Nephron (organoid): ENCODE data around the gene STRN3.
"Not testable (repeated sequence)": the region's sequence is repeated elsewhere in the genome, so short reads cannot be mapped to it uniquely, and the experiment has no call there.

Source experiments
- H3K27ac Mint-ChIP-seq, 3 experiments: 2 replicates each; pipeline ENCODE4 v1.8.0; 2020; ENCODE audit warnings: mixed read lengths in 3 of 3, mild to moderate bottlenecking in 2 of 3, moderate library complexity in 1 of 3
- H3K27me3 Mint-ChIP-seq: 2 replicates; pipeline ENCODE4 v1.8.0; 2021; ENCODE audit warnings: low read depth, mild to moderate bottlenecking, moderate library complexity, mixed read lengths
- H3K36me3 Mint-ChIP-seq: 2 replicates; pipeline ENCODE4 v1.8.0; 2020; ENCODE audit warnings: low read depth, mixed read lengths
- H3K4me1 Mint-ChIP-seq: 2 replicates; pipeline ENCODE4 v1.8.0; 2020; ENCODE audit warnings: mixed read lengths
- H3K4me3 Mint-ChIP-seq, 3 experiments: 2 replicates each; pipeline ENCODE4 v1.8.0; 2020; ENCODE audit warnings: mild to moderate bottlenecking in 3 of 3, mixed read lengths in 3 of 3, moderate library complexity in 2 of 3
- H3K9me3 Mint-ChIP-seq: 2 replicates; pipeline ENCODE4 v1.8.0; 2020; ENCODE audit warnings: mixed read lengths
- CTCF ChIP-seq, 3 experiments: fragments of 200-600 bp; sonication (generic); IDR thresholded peaks; one replicate each; pipeline ENCODE4 v1.5.0; 2021; ENCODE audit warnings: antibody characterized with exemption in 3 of 3; ENCODE audit not compliant: unreplicated experiment in 3 of 3

STRN3 gene

GRCh38 chr14:31026077-31026449 lies at the start of gene STRN3:
Gene STRN3 (minus strand): TSS chr14:31026379. CDS start chr14:31026185, 194 bp downstream.
- peaks cover 40% of the 10 kb centered on the region for H3K4me1 Mint-ChIP-seq
- peak within 1 kb of the TSS; percentile 93 to 97 (median 93) for H3K4me3 Mint-ChIP-seq
- H3K36me3 Mint-ChIP-seq = peaks cover 16% of the 10 kb centered on the region
- peaks cover 4% of the 10 kb centered on the region for H3K9me3 Mint-ChIP-seq
- TF ChIP-seq CTCF (IDR thresholded peaks at IDR 0.05; ENCODE audit: unreplicated experiment in 3 of 3) = no peak
- H3K27me3 Mint-ChIP-seq = no peaks in the 10 kb centered on the region
- H3K27ac Mint-ChIP-seq = peak within 1 kb of the TSS; percentile 97 to 99 (median 98)

DNA sequence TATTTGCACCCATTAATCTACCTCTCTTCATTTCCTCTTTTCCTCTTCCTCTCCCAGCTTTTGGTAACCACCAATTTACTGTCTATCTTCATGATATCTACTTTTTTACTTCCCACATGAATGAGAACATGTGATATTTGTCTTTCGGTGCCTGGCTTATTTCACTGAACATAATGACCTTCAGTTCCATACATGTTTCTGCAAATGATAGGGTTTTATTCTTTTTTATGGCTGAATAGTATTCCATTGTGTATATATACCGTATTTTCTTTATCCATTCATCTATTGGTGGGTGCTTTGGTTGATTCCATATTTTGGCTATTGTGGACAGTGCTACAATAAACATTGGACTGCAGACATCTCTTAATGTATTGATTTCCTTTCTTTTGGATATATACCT lies 49.0 kb upstream of the STRN3 start:
- TF ChIP-seq CTCF (IDR thresholded peaks at IDR 0.05; ENCODE audit: unreplicated experiment in 3 of 3) = no peak
- Mint-ChIP-seq H3K27me3 (no peaks in the 10 kb centered on the region), H3K36me3 (peaks cover 28% of the 10 kb centered on the region), H3K27ac (no peak overlapping the region), H3K4me1 (peaks cover 13% of the 10 kb centered on the region), H3K9me3 (peaks cover 5% of the 10 kb centered on the region), H3K4me3 (no peak overlapping the region)

DNA sequence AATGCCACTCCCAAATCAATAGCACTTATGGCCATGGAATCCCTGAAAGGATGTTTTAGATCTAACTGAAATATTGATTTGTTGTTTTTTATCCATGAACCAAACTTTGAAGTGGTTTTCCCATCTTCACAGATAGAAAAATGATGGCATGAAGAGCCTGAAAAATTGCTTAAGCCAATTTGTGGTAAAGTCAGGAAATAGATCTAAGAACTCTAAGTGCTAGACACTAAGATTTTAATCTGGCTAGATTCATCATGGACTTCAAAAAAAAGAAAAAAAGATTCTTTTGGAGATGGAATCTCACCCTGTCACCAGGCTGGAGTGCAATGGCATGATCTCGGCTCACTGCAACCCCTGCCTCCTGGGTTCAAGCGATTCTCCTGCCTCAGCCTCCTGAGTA lies 45.0 kb upstream of the STRN3 start:
- no peaks in the 10 kb centered on the region for H3K27me3 Mint-ChIP-seq
- H3K27ac Mint-ChIP-seq = no peak overlapping the region
- H3K36me3 Mint-ChIP-seq = peaks cover 28% of the 10 kb centered on the region
- TF ChIP-seq CTCF (IDR thresholded peaks at IDR 0.05; ENCODE audit: unreplicated experiment in 3 of 3) = no peak
- H3K9me3 Mint-ChIP-seq = peaks cover 5% of the 10 kb centered on the region
- H3K4me3 Mint-ChIP-seq = no peak overlapping the region
- peaks cover 6% of the 10 kb centered on the region for H3K4me1 Mint-ChIP-seq

- Mint-ChIP-seq H3K9me3 (peaks cover 4% of the 10 kb centered on the region), H3K27me3 (no peaks in the 10 kb centered on the region), H3K27ac (no peak overlapping the region), H3K36me3 (peaks cover 22% of the 10 kb centered on the region), H3K4me1 (peaks cover 8% of the 10 kb centered on the region), H3K4me3 (no peak overlapping the region)
- TF ChIP-seq CTCF (IDR thresholded peaks at IDR 0.05; ENCODE audit: unreplicated experiment in 3 of 3) = no peak
Measured at GRCh38 chr14:31070431-31070830, 44.3 kb upstream of the STRN3 start.

- no peak for TF ChIP-seq CTCF (IDR thresholded peaks at IDR 0.05; ENCODE audit: unreplicated experiment in 3 of 3)
- H3K27me3 Mint-ChIP-seq = no peaks in the 10 kb centered on the region
Measured at GRCh38 chr14:31069343-31069742, 43.2 kb upstream of the STRN3 start.

GRCh38 chr14:31068235-31068634 lies 42.1 kb upstream of the STRN3 start:
- TF ChIP-seq CTCF (IDR thresholded peaks at IDR 0.05; ENCODE audit: unreplicated experiment in 3 of 3) = no peak
- Mint-ChIP-seq H3K9me3 (no peaks in the 10 kb centered on the region), H3K4me3 (no peak overlapping the region), H3K27me3 (no peaks in the 10 kb centered on the region), H3K27ac (peak overlapping the region in 1 of 3 experiments; percentile 60), H3K36me3 (peaks cover 16% of the 10 kb centered on the region), H3K4me1 (peaks cover 8% of the 10 kb centered on the region)

More at GRCh38 chr14:31069343-31069742, 43.2 kb upstream of the STRN3 start:
- H3K9me3 Mint-ChIP-seq = no peaks in the 10 kb centered on the region
- peaks cover 8% of the 10 kb centered on the region for H3K4me1 Mint-ChIP-seq
- H3K27ac Mint-ChIP-seq = no peak overlapping the region
- H3K4me3 Mint-ChIP-seq = no peak overlapping the region
- peaks cover 16% of the 10 kb centered on the region for H3K36me3 Mint-ChIP-seq

DNA sequence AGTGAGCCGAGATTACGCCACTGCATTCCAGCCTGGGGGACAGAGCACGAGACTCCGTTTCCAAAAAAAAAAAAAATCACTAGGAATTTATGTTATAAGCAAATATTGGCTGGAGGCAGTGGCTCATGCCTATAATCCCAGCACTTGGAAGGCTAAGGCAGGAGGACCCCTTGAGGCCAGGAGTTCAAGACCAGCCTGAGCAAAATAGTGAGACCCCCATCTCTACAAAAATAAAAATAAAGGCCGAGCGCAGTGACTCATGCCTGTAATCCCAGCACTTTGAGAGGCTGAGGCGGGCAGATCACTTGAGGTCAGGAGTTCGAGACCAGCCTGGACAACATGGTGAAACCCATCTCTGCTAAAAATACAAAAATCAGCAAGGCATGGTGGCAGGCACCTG lies 36.7 kb upstream of the STRN3 start:
- not testable (repeated sequence) for H3K27me3 Mint-ChIP-seq, H3K27ac Mint-ChIP-seq, H3K9me3 Mint-ChIP-seq, H3K36me3 Mint-ChIP-seq, H3K4me3 Mint-ChIP-seq
- peaks cover 34% of the 10 kb centered on the region for H3K4me1 Mint-ChIP-seq
